HG03135 (cell line): ENCODE data around the gene RIT2.

Experiments used
- ATAC-seq: cut with Tn5 transposase; IDR thresholded peaks from one replicate; pipeline ENCODE4 v1.9.1; 2021; ENCODE audit warnings: mild to moderate bottlenecking, moderate library complexity; ENCODE audit not compliant: unreplicated experiment

Gene RIT2

DNA sequence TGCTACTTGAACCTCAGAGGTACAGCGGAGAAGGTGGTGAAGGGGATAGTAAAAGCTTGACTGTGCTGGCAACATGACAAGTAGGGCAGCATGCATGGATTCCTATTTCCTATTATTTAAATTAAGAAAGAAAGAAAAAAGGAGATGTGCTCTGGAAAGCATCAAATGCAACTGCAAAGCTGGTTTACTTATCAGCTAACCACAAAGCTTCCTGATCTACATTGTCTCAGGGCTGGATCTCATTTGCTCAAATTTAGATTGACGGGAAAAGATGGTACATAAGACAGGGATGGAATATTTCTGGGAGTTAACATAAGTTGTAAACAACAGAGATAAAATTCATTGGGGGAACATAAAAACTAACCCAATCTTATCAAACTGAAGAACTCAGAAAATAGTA lies 178.0 kb downstream of the RIT2 start:
- no peak for ATAC-seq

DNA sequence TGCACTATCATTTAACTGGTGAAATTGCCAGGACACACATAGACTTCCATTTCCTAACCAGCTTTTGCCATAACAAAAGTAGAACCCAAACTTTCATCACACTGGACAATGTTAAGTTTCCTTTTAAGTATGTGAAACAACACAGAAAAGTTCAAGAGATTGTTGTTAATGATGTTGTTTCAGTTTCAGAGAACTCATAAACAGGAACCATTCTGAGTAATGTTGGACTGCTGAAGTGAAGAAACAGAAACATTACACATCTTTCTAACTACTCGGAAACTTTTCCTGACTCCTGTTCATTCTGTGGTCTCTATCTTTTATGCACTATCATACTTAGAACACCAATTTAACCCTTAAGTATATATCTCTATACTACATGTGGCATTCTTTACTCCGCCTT lies 179.2 kb downstream of the RIT2 start:
- ATAC-seq, result no peak

DNA sequence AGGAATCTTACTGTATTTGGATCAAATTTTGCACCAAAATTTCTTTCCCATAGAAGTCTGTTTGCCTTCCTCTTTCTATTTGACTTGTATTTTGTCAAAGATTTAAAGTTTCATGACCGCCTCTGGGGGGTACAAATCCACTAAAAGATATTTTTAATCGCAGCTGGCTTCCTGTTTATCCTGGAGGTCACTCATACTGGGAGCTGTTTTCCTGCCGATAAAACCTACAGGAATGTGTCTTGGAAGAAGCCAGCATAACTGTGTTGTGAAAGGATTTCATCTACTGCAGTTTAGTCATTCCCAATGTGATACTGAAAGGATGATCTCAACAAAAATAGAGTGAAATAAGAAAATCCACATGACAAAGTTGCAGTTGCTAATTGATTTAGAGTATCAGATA lies 184.0 kb downstream of the RIT2 start:
- no peak for ATAC-seq

DNA sequence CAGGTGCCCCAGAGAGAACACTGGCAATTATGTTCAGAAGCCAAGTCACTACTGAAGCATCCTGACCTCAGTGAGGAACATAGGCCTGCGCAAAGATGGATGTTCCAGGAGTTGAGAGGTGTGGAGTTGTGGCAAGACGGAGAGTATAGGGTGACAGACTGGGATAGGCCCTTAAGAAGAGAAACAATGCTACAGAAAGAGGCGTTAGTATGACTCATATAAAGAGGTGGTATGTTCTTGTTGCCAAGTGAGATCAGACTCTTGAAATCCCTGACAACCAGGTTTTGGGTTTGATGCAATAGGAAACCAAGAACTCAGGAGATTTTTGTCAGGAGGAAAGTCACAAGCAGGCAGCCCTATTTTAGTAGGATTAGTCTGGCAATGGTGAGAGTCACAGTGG lies 185.6 kb downstream of the RIT2 start:
- no peak for ATAC-seq

DNA sequence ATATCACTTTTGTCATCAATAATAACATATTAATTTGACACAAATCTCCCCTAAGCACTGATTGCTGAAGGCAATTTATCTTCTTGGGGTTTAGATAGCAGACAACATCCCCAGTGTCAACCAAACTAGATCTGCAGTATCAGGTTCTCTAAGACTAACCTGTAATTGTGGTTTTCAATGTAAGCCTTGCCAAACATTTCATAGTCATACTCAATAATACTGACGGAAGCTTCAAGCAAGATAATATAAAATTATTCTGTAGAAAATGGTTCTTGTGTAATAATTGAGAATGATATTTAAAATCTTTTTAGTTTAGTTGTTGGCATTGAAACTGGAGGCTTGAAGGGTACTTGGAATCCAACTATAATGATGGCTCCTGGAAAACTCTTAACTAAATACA lies 186.3 kb downstream of the RIT2 start:
- no peak for ATAC-seq

DNA sequence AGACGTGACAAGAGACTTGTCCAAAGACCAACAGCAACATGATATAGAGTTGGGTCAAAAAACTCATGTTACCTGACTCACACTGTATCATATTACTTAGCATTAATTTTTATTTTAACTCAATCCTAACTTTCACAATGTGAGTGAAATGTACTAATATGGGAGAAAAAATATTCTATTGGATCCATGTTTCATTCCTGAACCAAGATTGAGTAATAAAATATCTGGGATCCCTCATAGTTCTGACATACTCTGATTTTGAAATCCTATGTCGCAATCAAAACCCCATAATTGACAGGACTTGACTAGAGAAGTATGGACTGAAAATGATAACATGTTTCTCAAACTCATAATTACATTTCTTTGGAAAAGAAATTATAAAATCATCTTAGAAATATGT lies 190.4 kb downstream of the RIT2 start:
- ATAC-seq, result no peak

- no peak for ATAC-seq
Measured at GRCh38 chr18:42922363-42922762, 193.1 kb downstream of the RIT2 start.

DNA sequence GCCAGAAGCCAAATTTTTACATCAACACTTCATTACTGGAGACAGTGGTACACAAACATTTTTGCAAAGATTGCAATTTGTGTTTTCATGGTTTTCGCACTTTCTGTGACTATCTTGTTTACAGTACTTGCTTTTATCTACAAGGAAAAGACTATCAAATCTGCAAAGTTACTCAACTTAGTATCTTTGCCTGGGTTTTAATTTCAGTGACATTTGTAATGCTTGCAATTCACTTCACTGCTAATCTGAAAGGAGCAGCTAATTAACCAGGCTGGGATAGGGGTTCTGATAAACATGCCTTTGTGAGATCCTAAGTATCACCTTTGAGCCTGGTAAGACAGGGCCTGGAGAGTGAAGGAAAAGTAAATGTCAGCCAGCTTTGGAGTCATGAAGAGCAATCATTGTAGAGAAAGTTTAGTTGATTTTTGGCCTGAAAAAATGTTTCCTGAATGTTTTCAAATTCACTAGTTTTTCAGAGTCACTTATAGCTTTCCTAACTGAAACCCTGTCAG lies 194.2 kb downstream of the RIT2 start:
- ATAC-seq, result no peak

DNA sequence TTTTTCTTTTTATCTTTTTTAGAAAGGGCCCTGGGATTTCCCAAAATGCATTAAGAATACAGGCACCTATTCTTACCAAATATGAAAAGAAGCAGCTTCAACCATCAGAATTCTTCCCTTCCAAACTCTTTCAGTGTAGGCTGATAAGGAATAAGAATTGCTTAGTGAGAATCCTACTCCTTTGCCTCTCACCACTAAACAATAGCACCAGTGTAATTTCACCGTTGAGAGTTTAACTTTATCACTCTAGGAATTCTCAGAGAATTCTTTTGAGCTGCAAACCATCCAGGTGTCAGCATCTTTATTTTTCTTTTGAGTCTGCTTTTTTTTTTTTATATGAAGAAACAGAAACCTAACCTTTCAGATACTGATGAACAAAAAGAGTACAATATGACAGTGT lies 194.9 kb downstream of the RIT2 start:
- no peak for ATAC-seq

DNA sequence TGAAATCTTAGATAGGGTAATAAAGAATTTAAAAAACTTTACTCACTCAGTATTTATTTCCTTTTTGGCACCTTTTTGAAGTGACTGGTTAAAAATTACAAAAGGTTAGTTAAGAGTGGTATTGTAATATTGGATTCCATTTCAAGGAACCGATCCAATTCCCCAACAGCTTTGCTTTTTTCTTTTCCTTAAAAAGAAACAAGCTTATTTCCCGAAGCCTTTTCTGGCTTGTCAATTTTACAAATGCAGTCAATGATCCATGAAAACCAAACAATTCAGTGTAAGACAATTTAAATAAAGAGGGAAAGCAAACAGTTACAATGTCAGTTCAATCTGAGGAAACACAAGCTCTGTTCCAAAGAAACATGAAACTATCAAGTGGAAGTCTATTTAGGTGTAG lies 200.2 kb downstream of the RIT2 start:
- no peak for ATAC-seq

DNA sequence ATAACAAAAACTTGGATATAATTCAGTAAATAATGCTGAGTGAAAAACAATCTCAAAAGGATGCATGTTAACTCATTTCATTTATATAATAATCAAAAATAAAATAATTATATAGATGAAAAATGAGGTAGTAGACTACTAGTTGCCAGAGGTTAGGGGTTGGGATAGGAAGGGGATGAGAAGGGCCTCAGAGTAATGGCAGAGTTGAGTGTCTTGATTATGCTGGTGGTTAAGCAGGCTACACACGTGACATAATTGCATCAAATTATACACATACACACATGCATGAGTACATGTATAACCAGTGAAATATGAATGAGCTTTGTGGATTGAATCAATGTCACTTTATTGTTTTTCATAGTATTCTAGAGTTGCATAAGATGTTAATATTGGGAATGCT lies 201.0 kb downstream of the RIT2 start:
- no peak for ATAC-seq

DNA sequence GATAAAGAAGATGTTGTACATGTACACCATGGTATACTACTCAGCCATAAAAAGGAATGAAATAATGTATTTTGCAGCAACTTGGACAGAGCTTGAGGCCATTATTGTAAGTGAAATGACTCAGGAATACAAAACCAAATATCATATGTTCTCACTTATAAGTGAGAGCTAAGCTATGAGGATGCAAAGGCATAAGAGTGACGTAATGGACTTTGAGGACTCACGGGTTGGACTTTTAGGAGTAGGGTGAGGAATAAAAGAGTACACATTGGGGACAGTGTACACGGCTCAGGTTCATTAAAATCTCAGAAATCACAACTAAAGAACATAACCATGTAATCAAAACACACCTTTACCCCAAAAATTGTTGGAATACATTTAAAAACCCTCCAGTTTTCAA lies 206.4 kb downstream of the RIT2 start:
- ATAC-seq, result no peak

DNA sequence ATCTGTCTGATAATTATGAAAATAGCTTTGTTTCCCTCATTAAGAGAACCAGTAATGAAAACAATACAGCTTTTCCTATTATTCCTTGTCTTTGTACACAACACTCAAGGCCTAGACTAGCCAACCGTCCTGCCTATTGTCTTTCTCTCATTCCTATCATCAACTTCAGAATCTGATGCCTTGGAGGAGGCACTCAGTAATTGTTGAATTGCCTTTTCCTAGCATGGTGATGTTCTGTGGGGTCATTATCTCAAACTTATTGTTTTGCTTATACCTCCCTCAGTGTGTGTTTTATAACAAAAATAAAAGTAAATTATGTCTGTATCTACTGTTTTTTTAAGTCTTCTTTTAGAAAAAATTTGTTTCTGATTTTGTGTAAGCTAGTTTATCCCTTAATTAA lies 208.7 kb downstream of the RIT2 start:
- ATAC-seq, result no peak

- no peak for ATAC-seq
Measured at GRCh38 chr18:42901161-42901560, 214.3 kb downstream of the RIT2 start.

GRCh38 chr18:42893977-42894376 lies 221.5 kb downstream of the RIT2 start:
- ATAC-seq, result no peak

- ATAC-seq, result no peak
Measured at GRCh38 chr18:42892181-42892580, 223.3 kb downstream of the RIT2 start.

DNA sequence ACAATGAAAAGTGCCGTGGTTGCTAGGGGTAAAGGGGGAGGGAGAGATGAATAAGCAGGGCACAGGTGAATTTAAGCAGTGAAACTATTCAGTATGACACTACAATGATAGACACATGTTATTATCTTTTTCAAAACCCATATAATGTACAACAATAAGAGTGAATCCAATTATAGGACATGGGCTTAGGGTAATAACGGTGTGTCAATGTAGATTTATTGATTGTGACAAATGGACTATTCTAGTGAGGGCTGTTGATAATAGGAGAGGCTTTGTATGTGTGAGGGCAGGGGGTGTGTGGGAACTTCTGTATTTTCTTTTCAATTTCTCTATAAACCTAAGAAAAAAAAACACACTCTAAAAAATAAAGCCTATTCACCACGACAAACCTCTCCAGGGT lies 223.8 kb downstream of the RIT2 start:
- ATAC-seq, result no peak

GRCh38 chr18:42883169-42883568 lies 232.3 kb downstream of the RIT2 start:
- ATAC-seq, result no peak

- ATAC-seq, result no peak
Measured at GRCh38 chr18:42882122-42882521, 233.4 kb downstream of the RIT2 start.

DNA sequence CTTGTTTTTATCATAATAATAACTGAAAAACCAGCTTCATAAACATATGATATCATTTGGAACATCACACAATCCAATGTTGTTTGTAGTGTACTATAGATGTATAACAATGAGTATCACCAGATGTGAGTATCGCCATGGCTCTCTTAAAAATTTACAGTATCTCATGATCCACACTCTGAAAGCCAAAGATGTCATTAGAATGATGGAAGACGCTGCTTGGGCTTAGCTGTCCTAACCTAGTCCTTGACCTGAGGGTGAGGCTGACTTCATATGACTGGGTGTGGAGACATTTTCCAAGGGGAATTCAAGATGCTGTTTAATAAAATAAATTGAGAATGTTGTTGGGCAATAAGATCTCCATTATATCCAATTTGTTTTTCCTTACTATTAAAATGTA lies 242.6 kb downstream of the RIT2 start:
- ATAC-seq, result no peak

GRCh38 chr18:42864876-42865275 lies 250.6 kb downstream of the RIT2 start:
- ATAC-seq, result no peak

- no peak for ATAC-seq
Measured at GRCh38 chr18:42861271-42861670, 254.2 kb downstream of the RIT2 start.

GRCh38 chr18:42860548-42860947 lies 254.9 kb downstream of the RIT2 start:
- ATAC-seq, result no peak

GRCh38 chr18:42860011-42860410 lies 255.5 kb downstream of the RIT2 start:
- no peak for ATAC-seq
